Loucy (cell line): ENCODE results near the gene STK38L.

ENCODE experiments used
- H2AFZ ChIP-seq: fragments of 200-600 bp; sonication (generic); 2 replicates; pipeline ENCODE4 v1.6.0; 2016; ENCODE audit warnings: antibody characterized with exemption, mild to moderate bottlenecking, low read length, moderate library complexity
- H3F3A ChIP-seq: fragments of 200-600 bp; 2 replicates; pipeline ENCODE4 v1.6.0; 2016; ENCODE audit warnings: antibody characterized with exemption, low read depth, mild to moderate bottlenecking
- H3K27me3 ChIP-seq: fragments of 200-600 bp; sonication (generic); 2 replicates; pipeline ENCODE4 v1.6.1; 2014; ENCODE audit warnings: low read length, mild to moderate bottlenecking; ENCODE audit not compliant: insufficient read depth, poor library complexity, severe bottlenecking
- H3K36me3 ChIP-seq: fragments of 200-600 bp; sonication (generic); 2 replicates; pipeline ENCODE4 v1.6.1; 2016; ENCODE audit warnings: low read length; ENCODE audit not compliant: insufficient read depth
- H3K4me1 ChIP-seq: fragments of 200-600 bp; sonication (generic); 2 replicates; pipeline ENCODE4 v1.5.1; 2014; ENCODE audit warnings: low read length, mild to moderate bottlenecking; ENCODE audit not compliant: insufficient read depth, poor library complexity, severe bottlenecking
- H3K4me2 ChIP-seq: fragments of 200-600 bp; sonication (generic); 2 replicates; pipeline ENCODE4 v1.6.0; 2014; ENCODE audit warnings: antibody characterized with exemption, low read length, low read depth, mild to moderate bottlenecking; ENCODE audit not compliant: poor library complexity, severe bottlenecking
- H3K4me3 ChIP-seq: fragments of 200-600 bp; sonication (generic); 2 replicates; pipeline ENCODE4 v1.5.1; 2014; ENCODE audit warnings: low read length, mild to moderate bottlenecking, mixed read lengths; ENCODE audit not compliant: poor library complexity, severe bottlenecking
- H3K79me2 ChIP-seq: fragments of 200-600 bp; sonication (generic); 2 replicates; pipeline ENCODE4 v1.6.1; 2014; ENCODE audit warnings: low read length; ENCODE audit not compliant: insufficient read depth
- H3K9ac ChIP-seq: fragments of 200-600 bp; sonication (generic); 2 replicates; pipeline ENCODE4 v1.6.0; 2014; ENCODE audit warnings: mild to moderate bottlenecking, low read depth, low read length, moderate library complexity; ENCODE audit not compliant: poor library complexity, severe bottlenecking
- H3K9me2 ChIP-seq: fragments of 200-600 bp; sonication (generic); replicated peaks from 2 replicates; pipeline ENCODE4 v1.6.1; 2016; ENCODE audit warnings: low read depth, low read length, mixed read lengths
- H3K9me3 ChIP-seq: fragments of 200-600 bp; sonication (generic); 2 replicates; pipeline ENCODE4 v1.6.1; 2014; ENCODE audit warnings: mild to moderate bottlenecking, antibody characterized with exemption, low read length, low read depth; ENCODE audit not compliant: insufficient read depth
- H4K20me1 ChIP-seq: fragments of 200-600 bp; sonication (generic); 2 replicates; pipeline ENCODE4 v1.6.0; 2014; ENCODE audit warnings: antibody characterized with exemption, low read length, mild to moderate bottlenecking; ENCODE audit not compliant: insufficient read depth, poor library complexity, severe bottlenecking
- CTCF ChIP-seq: fragments of 200-600 bp; sonication (generic); conservative IDR thresholded peaks from 2 replicates; pipeline ENCODE4 v1.5.1; 2014; ENCODE audit warnings: mild to moderate bottlenecking, antibody characterized with exemption, low read length
- EZH2phosphoT487 ChIP-seq: fragments of 200-600 bp; IDR thresholded peaks from 2 replicates; pipeline ENCODE4 v1.6.1; 2018; ENCODE audit warnings: antibody characterized with exemption, mild to moderate bottlenecking, moderate library complexity, borderline replicate concordance

STK38L gene

DNA sequence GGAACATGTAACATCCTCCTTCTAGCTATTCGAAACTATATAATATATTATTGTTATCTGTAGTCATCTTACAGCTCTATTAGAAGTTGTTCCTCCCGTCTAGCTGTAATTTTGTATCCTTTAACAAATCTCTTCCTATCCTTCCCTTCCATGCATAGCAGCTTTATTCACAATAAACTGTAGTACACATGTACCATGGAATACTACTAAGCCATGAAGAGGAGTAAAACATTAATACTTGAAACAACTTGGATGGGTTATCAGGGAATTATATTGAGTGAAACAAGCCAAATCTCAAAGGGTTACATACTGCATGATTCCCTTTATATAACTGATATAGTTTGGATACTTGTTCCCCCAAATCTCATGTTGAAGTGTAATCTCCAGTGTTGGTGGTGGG is 33.9 kb upstream of the STK38L start:
- Histone ChIP-seq H3K79me2 (no peaks in the 10 kb centered on the region), H3K4me1 (no peaks in the 10 kb centered on the region), H3K9me2 (no peaks in the 10 kb centered on the region), H3K4me3 (no peak overlapping the region), H4K20me1 (no peaks in the 10 kb centered on the region), H2AFZ (no peak overlapping the region), H3K9me3 (no peaks in the 10 kb centered on the region), H3K36me3 (no peaks in the 10 kb centered on the region), H3K4me2 (no peak overlapping the region), H3K27me3 (no peaks in the 10 kb centered on the region), H3F3A (no peaks in the 10 kb centered on the region), H3K9ac (no peak overlapping the region)
- TF ChIP-seq CTCF (no peak), EZH2phosphoT487 (no peak)

- no peak overlapping the region for H2AFZ ChIP-seq
- H3K4me1 ChIP-seq = no peaks in the 10 kb centered on the region
- H3K4me2 ChIP-seq = no peak overlapping the region
- no peaks in the 10 kb centered on the region for H3K9me3 ChIP-seq
- no peaks in the 10 kb centered on the region for H3K9me2 ChIP-seq
- no peaks in the 10 kb centered on the region for H3K36me3 ChIP-seq
- H3K4me3 ChIP-seq = no peak overlapping the region
- no peaks in the 10 kb centered on the region for H3K79me2 ChIP-seq
- TF ChIP-seq CTCF = no peak
- TF ChIP-seq EZH2phosphoT487 = no peak
- no peaks in the 10 kb centered on the region for H3K27me3 ChIP-seq
- no peaks in the 10 kb centered on the region for H3F3A ChIP-seq
- no peak overlapping the region for H3K9ac ChIP-seq
- H4K20me1 ChIP-seq = no peaks in the 10 kb centered on the region
Measured at GRCh38 chr12:27212861-27213260, 31.2 kb upstream of the STK38L start.

DNA sequence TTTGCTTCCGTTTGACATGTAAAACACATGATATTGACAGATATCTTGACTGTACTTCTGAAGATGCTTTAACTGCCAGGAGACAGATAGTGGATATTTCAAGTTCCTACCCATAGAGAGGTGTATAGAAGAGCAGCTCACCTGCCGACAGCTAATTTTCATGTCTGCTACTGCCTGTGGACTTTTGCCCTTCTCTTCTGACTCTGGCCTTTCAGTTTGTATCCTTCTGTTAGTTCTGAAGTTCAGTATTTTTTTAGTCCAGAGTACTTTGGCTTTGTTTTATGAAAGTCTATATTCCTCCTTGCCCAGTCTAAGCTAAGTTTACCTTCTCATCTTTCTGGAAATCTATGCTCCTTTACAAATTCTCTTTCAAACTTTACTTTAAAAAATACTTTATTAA is 30.8 kb upstream of the STK38L start:
- no peaks in the 10 kb centered on the region for H3K4me1 ChIP-seq
- no peaks in the 10 kb centered on the region for H3K27me3 ChIP-seq
- no peak overlapping the region for H3K4me2 ChIP-seq
- H3K9me3 ChIP-seq = no peaks in the 10 kb centered on the region
- H3K36me3 ChIP-seq = no peaks in the 10 kb centered on the region
- no peaks in the 10 kb centered on the region for H3F3A ChIP-seq
- no peaks in the 10 kb centered on the region for H4K20me1 ChIP-seq
- no peak overlapping the region for H3K9ac ChIP-seq
- no peaks in the 10 kb centered on the region for H3K9me2 ChIP-seq
- H2AFZ ChIP-seq = no peak overlapping the region
- TF ChIP-seq CTCF = no peak
- no peak for TF ChIP-seq EZH2phosphoT487
- H3K79me2 ChIP-seq = no peaks in the 10 kb centered on the region
- no peak overlapping the region for H3K4me3 ChIP-seq
